H1 (cell line): ENCODE measurements around the gene VSX1. TPM values are rescaled to one million over a fixed set of nuclear protein-coding genes. Genes with fewer than 3 reads are reported as not detected.

Source experiments
- CTCF ChIA-PET: fragments of 300-600 bp; sonication (Branson Sonifier 250); formaldehyde crosslinking; loops from one replicate; lab custom pipeline; 2021; ENCODE audit not compliant: partially characterized antibody; lab: Charles Lee
- POLR2A ChIA-PET: fragments of 300-600 bp; sonication (Branson Sonifier 250); formaldehyde crosslinking; loops from one replicate; lab custom pipeline; 2021; ENCODE audit warnings: inconsistent platforms; ENCODE audit not compliant: partially characterized antibody; lab: Charles Lee
- DNase-seq, 2 experiments: peaks; one replicate each; pipeline versions ENCODE4 v3.0.0 to v3.0.0-alpha.2; 2010 to 2022; ENCODE audit warnings: low spot score in 2 of 2, low read depth in 1 of 2, mixed read lengths in 1 of 2
- FAIRE-seq: peaks from 2 replicates; lab custom pipeline; 2011; peaks lifted over from hg19 to GRCh38; lab: Jason Lieb, UNC
- H2AFZ ChIP-seq: 2 replicates; pipeline ENCODE4 v1.8.1; 2012; ENCODE audit warnings: low read length, inconsistent platforms
- H2AK5ac ChIP-seq: 2 replicates; pipeline ENCODE4 v1.6.1; 2013; ENCODE audit warnings: low read depth, low read length
- H2BK120ac ChIP-seq: replicated peaks from 2 replicates; pipeline ENCODE3; 2013; ENCODE audit warnings: low read depth, low read length, inconsistent platforms
- H2BK12ac ChIP-seq: 2 replicates; pipeline ENCODE4 v1.6.1; 2013; ENCODE audit warnings: low read depth, low read length
- H2BK15ac ChIP-seq: 2 replicates; pipeline ENCODE4 v1.6.1; 2013; ENCODE audit warnings: low read length
- H2BK20ac ChIP-seq: 2 replicates; pipeline ENCODE4 v1.6.1; 2013; ENCODE audit warnings: low read length
- H2BK5ac ChIP-seq: 2 replicates; pipeline ENCODE4 v1.6.1; 2013; ENCODE audit warnings: low read depth, low read length
- H3K14ac ChIP-seq: 2 replicates; pipeline ENCODE4 v1.6.1; 2013; ENCODE audit warnings: inconsistent platforms; ENCODE audit not compliant: insufficient read length
- H3K18ac ChIP-seq: 2 replicates; pipeline ENCODE4 v1.6.1; 2013; ENCODE audit warnings: low read length; ENCODE audit errors: extremely low read depth
- H3K23ac ChIP-seq: 2 replicates; pipeline ENCODE4 v1.6.1; 2013; ENCODE audit warnings: inconsistent platforms; ENCODE audit not compliant: insufficient read length
- H3K23me2 ChIP-seq: 2 replicates; pipeline ENCODE4 v1.6.1; 2013; ENCODE audit warnings: low read depth, low read length
- H3K27ac ChIP-seq: 2 replicates; pipeline ENCODE4 v1.6.1; 2011; ENCODE audit warnings: low read depth, low read length, inconsistent platforms
- H3K27me3 ChIP-seq, 4 experiments: replicated peaks in 1 of 4; 1 replicate in 1 of 4; 2 replicates in 3 of 4; pipeline versions ENCODE4 v1.6.1 to v1.8.1; 2011 to 2013; ENCODE audit warnings: low read length in 3 of 4, mild to moderate bottlenecking in 3 of 4, inconsistent platforms in 2 of 4, mixed read lengths in 2 of 4, moderate library complexity in 1 of 4; ENCODE audit not compliant: control insufficient read depth in 3 of 4, insufficient read depth in 3 of 4; ENCODE audit errors: extremely low read depth in 1 of 4
- H3K36me3 ChIP-seq, 4 experiments: 2 replicates each; pipeline versions ENCODE4 v1.6.1 to v1.8.1; 2011 to 2013; ENCODE audit warnings: mild to moderate bottlenecking in 4 of 4, low read length in 3 of 4, moderate library complexity in 2 of 4, control low read depth in 1 of 4, inconsistent platforms in 1 of 4; ENCODE audit not compliant: insufficient read depth in 4 of 4, control insufficient read depth in 2 of 4
- H3K4ac ChIP-seq: replicated peaks from 2 replicates; pipeline ENCODE3; 2013; ENCODE audit warnings: low read length, low read depth, mixed read lengths, inconsistent platforms; ENCODE audit not compliant: insufficient read length
- H3K4me1 ChIP-seq, 4 experiments: replicated peaks in 1 of 4; 1 replicate in 1 of 4; 2 replicates in 3 of 4; pipeline versions ENCODE4 v1.6.1 to v1.8.1; 2011 to 2013; ENCODE audit warnings: low read length in 3 of 4, inconsistent platforms in 2 of 4, mixed read lengths in 1 of 4; ENCODE audit not compliant: insufficient read depth in 4 of 4, control insufficient read depth in 3 of 4
- H3K4me2 ChIP-seq, 2 experiments: 2 replicates each; pipeline versions ENCODE4 v1.6.1 to v1.8.1; 2011 to 2013; ENCODE audit warnings: low read depth in 2 of 2, low read length in 2 of 2, control low read depth in 1 of 2, inconsistent platforms in 1 of 2, mild to moderate bottlenecking in 1 of 2; ENCODE audit not compliant: insufficient read depth in 1 of 2
- H3K4me3 ChIP-seq, 4 experiments: fragments of 200-600, 300-600 bp in 1 of 4; sonication (generic), shearing (Covaris generic), sonication (Bioruptor Twin) in 1 of 4; 2 replicates each; pipeline versions ENCODE4 v1.5.1 to v1.8.1; 2011 to 2016; ENCODE audit warnings: low read length in 4 of 4, low read depth in 3 of 4, control low read depth in 2 of 4, inconsistent platforms in 2 of 4, mild to moderate bottlenecking in 2 of 4, mixed read lengths in 1 of 4, moderate library complexity in 1 of 4; ENCODE audit not compliant: insufficient read depth in 2 of 4; ENCODE audit errors: extremely low read depth in 1 of 4
- H3K56ac ChIP-seq: replicated peaks from 2 replicates; pipeline ENCODE3; 2013; ENCODE audit warnings: low read depth, mild to moderate bottlenecking, mixed read lengths, low read length, inconsistent platforms; ENCODE audit not compliant: insufficient read length
- H3K79me1 ChIP-seq: 2 replicates; pipeline ENCODE4 v1.6.1; 2013; ENCODE audit warnings: low read depth, low read length, control low read depth
- H3K79me2 ChIP-seq, 2 experiments: 2 replicates each; pipeline versions ENCODE4 v1.6.1 to v1.8.1; 2012 to 2013; ENCODE audit warnings: low read length in 2 of 2, mild to moderate bottlenecking in 2 of 2, inconsistent platforms in 1 of 2; ENCODE audit not compliant: insufficient read depth in 2 of 2, control insufficient read depth in 1 of 2
- H3K9ac ChIP-seq, 4 experiments: replicated peaks in 1 of 4; 1 replicate in 1 of 4; 2 replicates in 3 of 4; pipeline versions ENCODE4 v1.6.1 to v1.8.1; 2011 to 2013; ENCODE audit warnings: low read depth in 3 of 4, low read length in 3 of 4, control low read depth in 2 of 4, mild to moderate bottlenecking in 2 of 4, moderate library complexity in 2 of 4, inconsistent platforms in 1 of 4; ENCODE audit errors: extremely low read depth in 1 of 4
- H3K9me3 ChIP-seq, 2 experiments: 2 replicates each; pipeline versions ENCODE4 v1.6.1 to v1.8.1; 2012 to 2013; ENCODE audit warnings: mild to moderate bottlenecking in 2 of 2, moderate library complexity in 2 of 2, control low read depth in 1 of 2, inconsistent platforms in 1 of 2, low read depth in 1 of 2, low read length in 1 of 2, mixed read lengths in 1 of 2; ENCODE audit not compliant: insufficient read depth in 2 of 2
- H4K20me1 ChIP-seq, 2 experiments: replicated peaks in 1 of 2; 2 replicates each; pipeline versions ENCODE3 to v1.8.1; 2011 to 2013; ENCODE audit warnings: inconsistent platforms in 2 of 2, low read length in 2 of 2, mild to moderate bottlenecking in 1 of 2; ENCODE audit not compliant: insufficient read depth in 2 of 2, control insufficient read depth in 1 of 2
- H4K5ac ChIP-seq: 2 replicates; pipeline ENCODE4 v1.6.1; 2013; ENCODE audit warnings: low read length, low read depth, mixed read lengths, inconsistent platforms; ENCODE audit not compliant: insufficient read length
- H4K8ac ChIP-seq: 2 replicates; pipeline ENCODE4 v1.8.0; 2013; ENCODE audit warnings: mild to moderate bottlenecking, moderate library complexity, low read length, inconsistent platforms; ENCODE audit not compliant: insufficient read depth; ENCODE audit errors: extremely low read depth
- H4K91ac ChIP-seq: replicated peaks from 2 replicates; pipeline ENCODE3; 2013; ENCODE audit warnings: low read length, mixed read lengths, inconsistent platforms; ENCODE audit not compliant: insufficient read length
- BRCA1 ChIP-seq: IDR thresholded peaks from 2 replicates; pipeline ENCODE4 v1.6.1; 2012; ENCODE audit warnings: low read depth, low read length, improper control_type of control experiment
- CBX5 ChIP-seq: fragments of 300-800, 300-1000 bp; sonication (generic); IDR thresholded peaks from 2 replicates; pipeline ENCODE4 v1.7.1; 2016; ENCODE audit warnings: antibody characterized with exemption, low read length, low read depth
- CEBPB ChIP-seq: IDR thresholded peaks from 2 replicates; pipeline ENCODE4 v1.6.1; 2012; ENCODE audit warnings: low read depth, low read length
- CHD1 ChIP-seq: IDR thresholded peaks from 2 replicates; pipeline ENCODE4 v1.6.1; 2012; ENCODE audit warnings: low read depth, low read length, improper control_type of control experiment
- GTF2F1 ChIP-seq: IDR thresholded peaks from 2 replicates; pipeline ENCODE4 v1.6.1; 2012; ENCODE audit warnings: low read depth, low read length, improper control_type of control experiment, borderline replicate concordance
- JUN ChIP-seq: IDR thresholded peaks from 2 replicates; pipeline ENCODE4 v1.6.1; 2011; ENCODE audit warnings: low read depth, mild to moderate bottlenecking, improper control_type of control experiment, low read length
- POLR2A ChIP-seq, 2 experiments: IDR thresholded peaks; 1 replicate in 1 of 2; 2 replicates in 1 of 2; pipeline ENCODE4 v1.6.1; 2011; ENCODE audit warnings: low read depth in 2 of 2, low read length in 2 of 2, mild to moderate bottlenecking in 2 of 2; ENCODE audit errors: control extremely low read depth in 1 of 2
- POU5F1 ChIP-seq: IDR thresholded peaks from 2 replicates; pipeline ENCODE4 v1.6.1; 2011; ENCODE audit warnings: low read depth, mild to moderate bottlenecking, low read length, moderate library complexity
- RXRA ChIP-seq: IDR thresholded peaks from 2 replicates; pipeline ENCODE4 v1.6.1; 2011; ENCODE audit warnings: low read depth, mild to moderate bottlenecking, low read length, moderate library complexity; ENCODE audit not compliant: insufficient read depth
- SRF ChIP-seq: IDR thresholded peaks from 2 replicates; pipeline ENCODE4 v1.6.1; 2011; ENCODE audit warnings: mild to moderate bottlenecking, low read depth, low read length, moderate library complexity
- SUZ12 ChIP-seq: fragments of 200-600 bp; sonication (generic); IDR thresholded peaks from 2 replicates; pipeline ENCODE4 v1.6.1; 2012; ENCODE audit warnings: mild to moderate bottlenecking, inconsistent platforms, low read length, moderate library complexity, mixed read lengths
- TAF7 ChIP-seq: optimal IDR thresholded peaks from 2 replicates; pipeline ENCODE3; 2011; ENCODE audit warnings: low read depth, mild to moderate bottlenecking, inconsistent platforms, low read length, moderate library complexity, borderline replicate concordance
- TBP ChIP-seq: IDR thresholded peaks from 2 replicates; pipeline ENCODE4 v1.6.1; 2011; ENCODE audit warnings: low read depth, low read length, improper control_type of control experiment
- TEAD4 ChIP-seq: IDR thresholded peaks from 2 replicates; pipeline ENCODE4 v1.6.1; 2012; ENCODE audit warnings: low read depth, low read length, inconsistent platforms, mixed read lengths
- ZNF274 ChIP-seq: IDR thresholded peaks from 2 replicates; pipeline ENCODE4 v1.7.0; 2012; ENCODE audit warnings: low read length, borderline replicate concordance; ENCODE audit errors: extremely low read depth
- WGBS, 2 experiments: shearing (Covaris generic) in 1 of 2; methylation state at CpG; one replicate each; pipeline versions ENCODE4 v1.1.6 to v1.1.7; 2013 to 2015; ENCODE audit warnings: low lambda C conversion rate in 2 of 2, mixed read lengths in 2 of 2, inconsistent platforms in 1 of 2, low coverage in 1 of 2, missing lambda C conversion rate in 1 of 2; ENCODE audit not compliant: insufficient replicate concordance in 2 of 2, insufficient coverage in 1 of 2, insufficient read length in 1 of 2; ENCODE audit errors: extremely low coverage in 1 of 2, missing lambda C conversion rate in 1 of 2; 5-methylcytosine and 5-hydroxymethylcytosine counted together
- polyA plus RNA-seq, 7 experiments: library from polyadenylated mRNA; depleted of rRNA in 3 of 7; stranded (reverse) in 5 of 7; unstranded in 2 of 7; fragments of >200 nt in 5 of 7; fragments of 200-250 nt in 2 of 7; gene quantifications; 1 replicate in 5 of 7; 2 replicates in 1 of 7; 4 replicates in 1 of 7; pipeline versions ENCODE4 v1.2.1 to v1.2.3, GENCODE V29; 2011 to 2013; ENCODE audit warnings: missing spikeins in 2 of 7, mixed read lengths in 2 of 7
- total RNA-seq: library from RNA; stranded (reverse); fragmentation: NEBNext Ultra II Directional; extraction: Animal tissue kit (Norgen Biotek cat#: 25700); gene quantifications from 2 replicates; pipeline ENCODE4 v1.2.1, GENCODE V29; 2021
- TF ChIP-seq, protein P1 (sequence below): IDR thresholded peaks from 2 replicates; pipeline ENCODE4 v1.6.1; 2012; ENCODE audit warnings: inconsistent platforms

The VSX1 gene
- total and polyA plus RNA-seq, 2 of the 8 experiments (the other 6 are each of a cell fraction or from before 2014, with no cell fraction given) = 0.14 TPM; not detected in 1

DNA sequence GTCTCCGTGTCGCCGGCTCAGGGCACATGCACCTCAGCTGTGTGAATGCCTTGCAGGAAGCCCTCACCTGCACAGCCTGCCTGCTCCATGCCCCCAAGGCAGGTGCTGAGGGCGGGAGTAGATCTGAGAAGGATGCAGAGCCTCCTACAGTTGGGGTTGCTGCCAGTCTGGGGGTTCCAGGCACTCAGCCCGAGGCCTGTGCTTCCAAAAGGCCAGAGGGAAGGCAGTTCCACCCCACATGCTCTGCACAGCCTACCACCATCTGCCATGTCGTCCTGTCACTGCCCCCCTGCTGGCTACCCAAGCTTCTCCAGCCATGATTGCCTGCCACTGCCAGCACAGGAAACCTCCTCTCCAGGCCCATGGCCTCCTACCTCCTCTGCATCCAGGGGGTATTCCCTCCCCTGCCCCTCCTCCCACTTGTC is 43.3 kb downstream of the VSX1 start:
- H4K91ac ChIP-seq = no peak overlapping the region
- no peak overlapping the region for H2BK20ac ChIP-seq
- H2BK120ac ChIP-seq = no peak overlapping the region
- no peak overlapping the region for H3K14ac ChIP-seq
- no peak overlapping the region for H2BK12ac ChIP-seq
- 0 out of 2 replicates have a peak overlapping the region, but pooled peaks have one; percentile 3 for H4K8ac ChIP-seq
- no peaks in the 10 kb centered on the region for H3K23me2 ChIP-seq
- H3K4me3 ChIP-seq = no peak overlapping the region
- H2BK5ac ChIP-seq = no peak overlapping the region
- no peak for DNase-seq
- no peak for TF ChIP-seq CEBPB
- no peak for TF ChIP-seq ZNF274
- TF ChIP-seq SUZ12 = no peak
- TF ChIP-seq RXRA = no peak
- no peak for TF ChIP-seq BRCA1
- TF ChIP-seq, protein P1, sequence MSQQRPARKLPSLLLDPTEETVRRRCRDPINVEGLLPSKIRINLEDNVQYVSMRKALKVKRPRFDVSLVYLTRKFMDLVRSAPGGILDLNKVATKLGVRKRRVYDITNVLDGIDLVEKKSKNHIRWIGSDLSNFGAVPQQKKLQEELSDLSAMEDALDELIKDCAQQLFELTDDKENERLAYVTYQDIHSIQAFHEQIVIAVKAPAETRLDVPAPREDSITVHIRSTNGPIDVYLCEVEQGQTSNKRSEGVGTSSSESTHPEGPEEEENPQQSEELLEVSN = no peak
- no peak for TF ChIP-seq GTF2F1
- TF ChIP-seq POLR2A (IDR thresholded peaks at IDR 0.05; ENCODE audit: control extremely low read depth in 1 of 2, low read depth in 2 of 2, low read length in 2 of 2) = no peak
- TF ChIP-seq CHD1 = no peak
- TF ChIP-seq CBX5 = no peak
- TF ChIP-seq TEAD4 = no peak
- TF ChIP-seq TBP = no peak
- no peak for TF ChIP-seq JUN
- no peak for TF ChIP-seq SRF
- TF ChIP-seq TAF7 = no peak
- no peak for TF ChIP-seq POU5F1
- no peak overlapping the region for H3K23ac ChIP-seq
- H3K27ac ChIP-seq = no peak overlapping the region
- H3K56ac ChIP-seq = no peak overlapping the region
- H3K18ac ChIP-seq = no peak overlapping the region
- no peak overlapping the region for H3K4ac ChIP-seq
- no peaks in the 10 kb centered on the region for H3K4me1 ChIP-seq
- H3K9ac ChIP-seq = no peak overlapping the region
- H3K9me3 ChIP-seq = no peaks in the 10 kb centered on the region
- H4K20me1 ChIP-seq = no peaks in the 10 kb centered on the region
- H2AFZ ChIP-seq = no peak overlapping the region
- no peak overlapping the region for H2AK5ac ChIP-seq
- H3K36me3 ChIP-seq = no peaks in the 10 kb centered on the region
- H3K79me2 ChIP-seq = no peaks in the 10 kb centered on the region
- H3K79me1 ChIP-seq = no peaks in the 10 kb centered on the region
- 89% methylated on average over 6 of the region's 6 CpGs; no CpG with 5 or more reads in 1 of the 2 experiments for WGBS, 2 experiments
- no peak overlapping the region for H4K5ac ChIP-seq
- no peak for FAIRE-seq
- CTCF ChIA-PET = no interaction called here
- no peak overlapping the region for H2BK15ac ChIP-seq
- H3K27me3 ChIP-seq = no peaks in the 10 kb centered on the region
- no peak overlapping the region for H3K4me2 ChIP-seq
- POLR2A ChIA-PET = no interaction called here
